GM19452 (cell line): ENCODE results near the gene CIAO2A.
"Not testable (repeated sequence)": the region's sequence is repeated elsewhere in the genome, so short reads cannot be mapped to it uniquely, and the experiment has no call there.

Experiments
- ATAC-seq: cut with Tn5 transposase; IDR thresholded peaks from one replicate; pipeline ENCODE4 v1.9.1; 2021; ENCODE audit not compliant: unreplicated experiment

Gene CIAO2A

GRCh38 chr15:64093627-64094417 is at the start of gene CIAO2A:
Gene CIAO2A, minus strand, starts transcription at chr15:64093838. Its CDS starts 70 bp downstream, at chr15:64093768.
- ATAC-seq: peak; percentile 62

- no peak for ATAC-seq
Observed at GRCh38 chr15:64143276-64143675, 49.6 kb upstream of the CIAO2A start.

GRCh38 chr15:64141798-64142512 is 48.3 kb upstream of the CIAO2A start:
- ATAC-seq: no peak

- no peak for ATAC-seq
Observed at GRCh38 chr15:64138331-64138941, 44.8 kb upstream of the CIAO2A start.

- no peak for ATAC-seq
Observed at GRCh38 chr15:64137226-64137833, 43.7 kb upstream of the CIAO2A start.

GRCh38 chr15:64136347-64136746 is 42.7 kb upstream of the CIAO2A start:
- no peak for ATAC-seq

GRCh38 chr15:64134345-64134829 is 40.7 kb upstream of the CIAO2A start:
- no peak for ATAC-seq

- ATAC-seq: no peak
Observed at GRCh38 chr15:64133623-64134344, 40.1 kb upstream of the CIAO2A start.

GRCh38 chr15:64132217-64132616 is 38.6 kb upstream of the CIAO2A start:
- ATAC-seq: no peak

GRCh38 chr15:64131547-64131946 is 37.9 kb upstream of the CIAO2A start:
- ATAC-seq: no peak

- ATAC-seq: no peak
Observed at GRCh38 chr15:64130159-64130558, 36.5 kb upstream of the CIAO2A start.

- no peak for ATAC-seq
Observed at GRCh38 chr15:64127521-64128270, 34.1 kb upstream of the CIAO2A start.

- ATAC-seq: no peak
Observed at GRCh38 chr15:64125978-64126377, 32.3 kb upstream of the CIAO2A start.

GRCh38 chr15:64122936-64123351 is 29.3 kb upstream of the CIAO2A start:
- ATAC-seq: no peak

- no peak for ATAC-seq
Observed at GRCh38 chr15:64122444-64122843, 28.8 kb upstream of the CIAO2A start.

- no peak for ATAC-seq
Observed at GRCh38 chr15:64121614-64122013, 28.0 kb upstream of the CIAO2A start.

GRCh38 chr15:64120322-64120721 is 26.7 kb upstream of the CIAO2A start:
- not testable (repeated sequence) for ATAC-seq

- no peak for ATAC-seq
Observed at GRCh38 chr15:64117759-64118487, 24.3 kb upstream of the CIAO2A start.

- no peak for ATAC-seq
Observed at GRCh38 chr15:64112904-64113303, 19.3 kb upstream of the CIAO2A start.
